Astrocyte (in vitro differentiated cells and primary cell): Measurements from ENCODE around the gene TMCC1. TPM values are rescaled to one million over a fixed set of nuclear protein-coding genes. Genes with fewer than 3 reads are reported as not detected.
"Not testable (repeated sequence)": the region's sequence is repeated elsewhere in the genome, so short reads cannot be mapped to it uniquely, and the experiment has no call there.

Source experiments
- DNase-seq: peaks from one replicate; pipeline ENCODE4 v3.0.0-alpha.2; 2010; ENCODE audit warnings: low read depth
- FAIRE-seq: peaks from 2 replicates; lab custom pipeline; 2011; peaks lifted over from hg19 to GRCh38; lab: Jason Lieb, UNC
- H2AFZ ChIP-seq: 2 replicates; pipeline ENCODE4 v1.6.0; 2012; ENCODE audit warnings: low read depth, low read length, inconsistent platforms
- H3K27ac ChIP-seq: 2 replicates; pipeline ENCODE4 v1.5.1; 2011; ENCODE audit warnings: low read depth, low read length, inconsistent platforms
- H3K27me3 ChIP-seq: 2 replicates; pipeline ENCODE4 v1.6.0; 2011; ENCODE audit warnings: low read length, inconsistent platforms; ENCODE audit not compliant: insufficient read depth
- H3K36me3 ChIP-seq: 2 replicates; pipeline ENCODE4 v1.5.1; 2011; ENCODE audit warnings: low read length, inconsistent platforms; ENCODE audit not compliant: insufficient read depth
- H3K4me1 ChIP-seq: 2 replicates; pipeline ENCODE4 v1.5.1; 2011; ENCODE audit warnings: low read length, inconsistent platforms; ENCODE audit not compliant: insufficient read depth
- H3K4me2 ChIP-seq: 2 replicates; pipeline ENCODE4 v1.6.0; 2012; ENCODE audit warnings: low read length, inconsistent platforms
- H3K4me3 ChIP-seq: 2 replicates; pipeline ENCODE4 v1.5.1; 2011; ENCODE audit warnings: low read depth, mild to moderate bottlenecking, low read length, inconsistent platforms; ENCODE audit not compliant: insufficient read depth
- H3K79me2 ChIP-seq: 2 replicates; pipeline ENCODE4 v1.6.0; 2012; ENCODE audit warnings: mild to moderate bottlenecking, low read length, inconsistent platforms; ENCODE audit not compliant: insufficient read depth
- H3K9ac ChIP-seq: 2 replicates; pipeline ENCODE4 v1.6.0; 2012; ENCODE audit warnings: mild to moderate bottlenecking, low read length, inconsistent platforms
- H3K9me3 ChIP-seq: 2 replicates; pipeline ENCODE4 v1.5.1; 2012; ENCODE audit warnings: low read depth, mild to moderate bottlenecking, low read length, inconsistent platforms; ENCODE audit not compliant: insufficient read depth
- H4K20me1 ChIP-seq: 2 replicates; pipeline ENCODE4 v1.6.0; 2012; ENCODE audit warnings: low read length, inconsistent platforms; ENCODE audit not compliant: insufficient read depth
- H3K27ac Mint-ChIP-seq: one replicate; pipeline ENCODE4 v1.8.0; 2021; ENCODE audit warnings: mild to moderate bottlenecking, mixed read lengths; ENCODE audit not compliant: unreplicated experiment
- H3K27me3 Mint-ChIP-seq: one replicate; pipeline ENCODE4 v1.8.0; 2021; ENCODE audit warnings: low read depth, mixed read lengths; ENCODE audit not compliant: unreplicated experiment
- H3K36me3 Mint-ChIP-seq: one replicate; pipeline ENCODE4 v1.8.0; 2021; ENCODE audit warnings: low read depth, mixed read lengths; ENCODE audit not compliant: unreplicated experiment
- H3K4me1 Mint-ChIP-seq: one replicate; pipeline ENCODE4 v1.8.0; 2021; ENCODE audit warnings: low read depth, mixed read lengths; ENCODE audit not compliant: unreplicated experiment
- H3K4me3 Mint-ChIP-seq: one replicate; pipeline ENCODE4 v1.8.0; 2021; ENCODE audit warnings: mild to moderate bottlenecking, moderate library complexity, mixed read lengths; ENCODE audit not compliant: unreplicated experiment
- H3K9me3 Mint-ChIP-seq: one replicate; pipeline ENCODE4 v1.8.0; 2021; ENCODE audit warnings: mild to moderate bottlenecking, mixed read lengths; ENCODE audit not compliant: unreplicated experiment
- EZH2 ChIP-seq: IDR thresholded peaks from 2 replicates; pipeline ENCODE4 v1.6.1; 2012; ENCODE audit warnings: mild to moderate bottlenecking, low read length, inconsistent platforms; ENCODE audit not compliant: insufficient read depth
- total RNA-seq: library from RNA; stranded (reverse); gene quantifications from 2 replicates; pipeline ENCODE4 v1.2.1, GENCODE V29; 2021
- TF ChIP-seq, protein P1 (sequence below): IDR thresholded peaks from 2 replicates; pipeline ENCODE4 v1.5.1; 2011; ENCODE audit warnings: low read depth, mild to moderate bottlenecking, inconsistent platforms, low read length, moderate library complexity; ENCODE audit not compliant: insufficient read depth

The TMCC1 gene
- total RNA-seq, 1 donor from 2014 or later, result 37.9 TPM

GRCh38 chr3:129913618-129914017, 20.1 kb upstream of the TMCC1 start:
- Histone ChIP-seq H3K4me2 (no peak overlapping the region), H3K27ac (no peak overlapping the region), H3K27me3 (no peaks in the 10 kb centered on the region), H3K79me2 (no peaks in the 10 kb centered on the region), H3K36me3 (no peaks in the 10 kb centered on the region), H3K4me1 (no peaks in the 10 kb centered on the region), H3K9ac (no peak overlapping the region), H2AFZ (no peak overlapping the region), H3K9me3 (peaks cover 31% of the 10 kb centered on the region), H3K4me3 (no peak overlapping the region), H4K20me1 (no peaks in the 10 kb centered on the region)
- Mint-ChIP-seq H3K4me3 (no peak overlapping the region), H3K9me3 (peaks cover 37% of the 10 kb centered on the region), H3K36me3 (peaks cover 3% of the 10 kb centered on the region), H3K4me1 (peaks cover under 1% of the 10 kb centered on the region), H3K27ac (no peak overlapping the region), H3K27me3 (no peaks in the 10 kb centered on the region)
- TF ChIP-seq, protein P1, sequence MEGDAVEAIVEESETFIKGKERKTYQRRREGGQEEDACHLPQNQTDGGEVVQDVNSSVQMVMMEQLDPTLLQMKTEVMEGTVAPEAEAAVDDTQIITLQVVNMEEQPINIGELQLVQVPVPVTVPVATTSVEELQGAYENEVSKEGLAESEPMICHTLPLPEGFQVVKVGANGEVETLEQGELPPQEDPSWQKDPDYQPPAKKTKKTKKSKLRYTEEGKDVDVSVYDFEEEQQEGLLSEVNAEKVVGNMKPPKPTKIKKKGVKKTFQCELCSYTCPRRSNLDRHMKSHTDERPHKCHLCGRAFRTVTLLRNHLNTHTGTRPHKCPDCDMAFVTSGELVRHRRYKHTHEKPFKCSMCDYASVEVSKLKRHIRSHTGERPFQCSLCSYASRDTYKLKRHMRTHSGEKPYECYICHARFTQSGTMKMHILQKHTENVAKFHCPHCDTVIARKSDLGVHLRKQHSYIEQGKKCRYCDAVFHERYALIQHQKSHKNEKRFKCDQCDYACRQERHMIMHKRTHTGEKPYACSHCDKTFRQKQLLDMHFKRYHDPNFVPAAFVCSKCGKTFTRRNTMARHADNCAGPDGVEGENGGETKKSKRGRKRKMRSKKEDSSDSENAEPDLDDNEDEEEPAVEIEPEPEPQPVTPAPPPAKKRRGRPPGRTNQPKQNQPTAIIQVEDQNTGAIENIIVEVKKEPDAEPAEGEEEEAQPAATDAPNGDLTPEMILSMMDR, result no peak
- no peak for TF ChIP-seq EZH2
- DNase-seq, result no peak
- no peak for FAIRE-seq

GRCh38 chr3:129911261-129911861, 17.9 kb upstream of the TMCC1 start:
- Mint-ChIP-seq H3K4me3 (no peak overlapping the region), H3K27me3 (no peaks in the 10 kb centered on the region), H3K9me3 (peaks cover 27% of the 10 kb centered on the region), H3K4me1 (peaks cover 4% of the 10 kb centered on the region), H3K27ac (no peak overlapping the region), H3K36me3 (peaks cover 10% of the 10 kb centered on the region)
- no peaks in the 10 kb centered on the region for H4K20me1 ChIP-seq
- TF ChIP-seq, protein P1, result no peak
- TF ChIP-seq EZH2, result no peak
- no peak for FAIRE-seq
- no peak overlapping the region for H3K27ac ChIP-seq
- no peaks in the 10 kb centered on the region for H3K79me2 ChIP-seq
- no peak for DNase-seq
- no peaks in the 10 kb centered on the region for H3K4me1 ChIP-seq
- no peak overlapping the region for H3K4me2 ChIP-seq
- H3K9ac ChIP-seq, result no peak overlapping the region
- H3K27me3 ChIP-seq, result no peaks in the 10 kb centered on the region
- peaks cover 16% of the 10 kb centered on the region for H3K9me3 ChIP-seq
- H3K36me3 ChIP-seq, result no peaks in the 10 kb centered on the region
- no peak overlapping the region for H2AFZ ChIP-seq
- no peak overlapping the region for H3K4me3 ChIP-seq

- H3K4me3 ChIP-seq, H3K4me3 Mint-ChIP-seq, H3K36me3 ChIP-seq, H3K27me3 Mint-ChIP-seq, H3K9ac ChIP-seq, H3K79me2 ChIP-seq, H3K4me1 ChIP-seq, H3K27me3 ChIP-seq, H2AFZ ChIP-seq, H3K4me1 Mint-ChIP-seq, H3K27ac ChIP-seq, H3K4me2 ChIP-seq, H3K27ac Mint-ChIP-seq, DNase-seq, FAIRE-seq, H4K20me1 ChIP-seq: not testable (repeated sequence)
- H3K9me3 ChIP-seq, result peaks cover 18% of the 10 kb centered on the region
- Mint-ChIP-seq H3K9me3 (peaks cover 33% of the 10 kb centered on the region), H3K36me3 (peaks cover 28% of the 10 kb centered on the region)
Observed at GRCh38 chr3:129909235-129909634, 15.7 kb upstream of the TMCC1 start.
